ENCODE measurements around the gene GRIK2. TPM values are rescaled to one million over a fixed set of nuclear protein-coding genes. Genes with fewer than 3 reads are reported as not detected.

Gene GRIK2
- total RNA-seq, 2 donors from 2014 or later: 1.00 to 4.5 TPM

GRCh38 chr6:101826269-101826668, 432.8 kb downstream of the GRIK2 start:
- H3K4me1 ChIP-seq (ENCODE audit: control insufficient read depth, insufficient read depth, low read length): no peaks in the 10 kb centered on the region
- Mint-ChIP-seq H3K27me3 (ENCODE audit: insufficient read depth) (no peaks in the 10 kb centered on the region), H3K9me3 (peaks cover 16% of the 10 kb centered on the region), H3K36me3 (ENCODE audit: low read depth) (no peaks in the 10 kb centered on the region), H3K4me1 (no peaks in the 10 kb centered on the region), H3K4me3 (no peak overlapping the region), H3K27ac (no peak overlapping the region)
- H3K9ac ChIP-seq (ENCODE audit: extremely low read depth, low read length, poor library complexity, severe bottlenecking): no peak overlapping the region
- TF ChIP-seq CTCF (conservative IDR thresholded peaks at IDR 0.05): no peak
- peaks cover 14% of the 10 kb centered on the region for H3K9me3 ChIP-seq (ENCODE audit: control insufficient read depth, low read length)
- no peaks in the 10 kb centered on the region for H3K27me3 ChIP-seq (ENCODE audit: control insufficient read depth, insufficient read depth, low read length, poor library complexity, severe bottlenecking)
- no peaks in the 10 kb centered on the region for H3K36me3 ChIP-seq (ENCODE audit: control insufficient read depth, insufficient read depth, low read length)
- no peak for DNase-seq
- H3K4me3 ChIP-seq (ENCODE audit: low read length): no peak overlapping the region
- WGBS, 2 experiments (ENCODE audit: insufficient coverage in 1 of 2, insufficient read length in 1 of 2): 96 to 97% methylated on average over 2 of the region's 2 CpGs
- no peak overlapping the region for H3K27ac ChIP-seq (ENCODE audit: low read depth, low read length)

- Histone ChIP-seq H3K9me3 (ENCODE audit: control insufficient read depth, low read length) (peaks cover 14% of the 10 kb centered on the region), H3K27ac (ENCODE audit: low read depth, low read length) (no peak overlapping the region), H3K36me3 (ENCODE audit: control insufficient read depth, insufficient read depth, low read length) (no peaks in the 10 kb centered on the region), H3K4me3 (ENCODE audit: low read length) (no peak overlapping the region), H3K4me1 (ENCODE audit: control insufficient read depth, insufficient read depth, low read length) (no peaks in the 10 kb centered on the region), H3K9ac (ENCODE audit: extremely low read depth, low read length, poor library complexity, severe bottlenecking) (no peak overlapping the region), H3K27me3 (ENCODE audit: control insufficient read depth, insufficient read depth, low read length, poor library complexity, severe bottlenecking) (no peaks in the 10 kb centered on the region)
- 80 to 91% methylated on average over 1 to 3 of the region's 3 CpGs for WGBS, 2 experiments (ENCODE audit: insufficient coverage in 1 of 2, insufficient read length in 1 of 2)
- DNase-seq: no peak
- Mint-ChIP-seq H3K36me3 (ENCODE audit: low read depth) (no peaks in the 10 kb centered on the region), H3K4me3 (no peak overlapping the region), H3K4me1 (no peaks in the 10 kb centered on the region), H3K27me3 (ENCODE audit: insufficient read depth) (no peaks in the 10 kb centered on the region), H3K9me3 (peaks cover 16% of the 10 kb centered on the region), H3K27ac (no peak overlapping the region)
- no peak for TF ChIP-seq CTCF (conservative IDR thresholded peaks at IDR 0.05)
Observed at GRCh38 chr6:101826678-101827077, 433.2 kb downstream of the GRIK2 start.

DNA sequence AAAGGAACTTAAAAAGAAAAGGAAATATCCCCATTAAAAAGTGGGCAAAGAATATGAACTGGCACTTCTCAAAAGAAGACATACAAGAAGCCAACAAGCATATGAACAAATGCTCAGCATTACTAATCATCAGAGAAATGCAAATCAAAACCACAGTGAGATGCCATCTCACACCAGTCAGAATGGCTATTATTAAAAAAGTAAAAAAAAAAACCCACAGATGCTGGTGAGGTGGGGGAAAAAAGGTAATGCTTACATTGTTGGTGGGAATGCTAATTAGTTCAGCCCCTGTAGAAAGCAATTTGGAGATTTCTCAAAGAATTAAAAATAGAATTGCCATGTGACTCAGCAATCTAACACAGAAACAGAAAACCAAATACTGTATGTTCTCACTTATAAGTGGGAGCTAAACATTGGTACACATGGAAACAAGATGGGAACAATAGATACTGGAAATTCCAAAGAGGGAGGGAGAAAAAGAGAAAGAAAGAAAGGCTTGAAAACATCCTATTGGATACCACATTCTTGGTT, 437.1 kb downstream of the GRIK2 start:
- peaks cover 17% of the 10 kb centered on the region for H3K9me3 Mint-ChIP-seq
- no peaks in the 10 kb centered on the region for H3K4me1 Mint-ChIP-seq
- no peak for DNase-seq
- Histone ChIP-seq H3K27me3 (ENCODE audit: control insufficient read depth, insufficient read depth, low read length, poor library complexity, severe bottlenecking) (no peaks in the 10 kb centered on the region), H3K9me3 (ENCODE audit: control insufficient read depth, low read length) (peaks cover 14% of the 10 kb centered on the region), H3K27ac (ENCODE audit: low read depth, low read length) (no peak overlapping the region), H3K9ac (ENCODE audit: extremely low read depth, low read length, poor library complexity, severe bottlenecking) (no peak overlapping the region), H3K4me1 (ENCODE audit: control insufficient read depth, insufficient read depth, low read length) (no peaks in the 10 kb centered on the region), H3K4me3 (ENCODE audit: low read length) (no peak overlapping the region), H3K36me3 (ENCODE audit: control insufficient read depth, insufficient read depth, low read length) (no peaks in the 10 kb centered on the region)
- no peak overlapping the region for H3K27ac Mint-ChIP-seq
- no peak for TF ChIP-seq CTCF (conservative IDR thresholded peaks at IDR 0.05)
- H3K4me3 Mint-ChIP-seq: no peak overlapping the region
- no peaks in the 10 kb centered on the region for H3K27me3 Mint-ChIP-seq (ENCODE audit: insufficient read depth)
- H3K36me3 Mint-ChIP-seq (ENCODE audit: low read depth): no peaks in the 10 kb centered on the region

All from endodermal cell (in vitro differentiated cells).